HL-60 (cell line): ENCODE data around the gene EFNA5.

Experiments
- GABPA ChIP-seq: IDR thresholded peaks from 2 replicates; pipeline ENCODE4 v1.6.1; 2012; ENCODE audit warnings: low read depth
- POLR2AphosphoS5 ChIP-seq: IDR thresholded peaks from 2 replicates; pipeline ENCODE4 v1.6.1; 2012; ENCODE audit warnings: low read depth
- SPI1 ChIP-seq: IDR thresholded peaks from 2 replicates; pipeline ENCODE4 v1.6.1; 2012; ENCODE audit warnings: low read depth, mild to moderate bottlenecking, borderline replicate concordance
- TF ChIP-seq, protein P1 (sequence below): IDR thresholded peaks from one replicate; pipeline ENCODE4 v1.5.1; 2011; ENCODE audit warnings: low read length, control low read depth, inconsistent platforms; ENCODE audit not compliant: insufficient read depth
- TF ChIP-seq, protein P2 (sequence below): IDR thresholded peaks from 2 replicates; pipeline ENCODE4 v1.6.1; 2012; ENCODE audit warnings: low read depth; ENCODE audit not compliant: insufficient replicate concordance

DNA sequence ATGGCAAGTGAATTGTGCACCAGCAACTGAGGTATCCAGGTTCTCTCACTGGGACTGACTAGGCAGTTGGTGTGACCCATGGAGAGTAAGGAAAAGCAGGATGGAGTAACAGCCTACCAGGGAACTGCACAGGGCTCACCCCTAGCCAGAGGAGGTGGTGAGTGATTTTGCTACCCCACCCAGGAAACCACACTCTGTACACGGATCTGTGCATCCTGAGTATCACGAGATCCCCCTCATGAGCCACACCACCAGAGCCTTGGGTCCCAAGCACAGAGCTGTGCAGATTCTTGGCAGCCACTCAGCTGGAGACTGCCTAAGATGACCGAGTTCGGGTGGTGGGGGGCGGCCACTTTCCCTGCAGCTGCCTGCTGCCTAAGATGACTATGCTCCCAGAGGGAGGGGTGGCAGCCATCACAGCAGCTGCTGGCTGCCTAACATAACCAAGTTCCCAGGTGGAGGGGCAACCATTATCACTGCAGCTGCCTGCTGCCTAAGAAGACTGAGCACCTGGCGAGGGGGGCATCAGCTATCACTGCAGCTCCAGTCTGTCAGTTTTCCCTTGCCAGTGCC, 48.4 kb upstream of the EFNA5 start:
- TF ChIP-seq, protein P1, sequence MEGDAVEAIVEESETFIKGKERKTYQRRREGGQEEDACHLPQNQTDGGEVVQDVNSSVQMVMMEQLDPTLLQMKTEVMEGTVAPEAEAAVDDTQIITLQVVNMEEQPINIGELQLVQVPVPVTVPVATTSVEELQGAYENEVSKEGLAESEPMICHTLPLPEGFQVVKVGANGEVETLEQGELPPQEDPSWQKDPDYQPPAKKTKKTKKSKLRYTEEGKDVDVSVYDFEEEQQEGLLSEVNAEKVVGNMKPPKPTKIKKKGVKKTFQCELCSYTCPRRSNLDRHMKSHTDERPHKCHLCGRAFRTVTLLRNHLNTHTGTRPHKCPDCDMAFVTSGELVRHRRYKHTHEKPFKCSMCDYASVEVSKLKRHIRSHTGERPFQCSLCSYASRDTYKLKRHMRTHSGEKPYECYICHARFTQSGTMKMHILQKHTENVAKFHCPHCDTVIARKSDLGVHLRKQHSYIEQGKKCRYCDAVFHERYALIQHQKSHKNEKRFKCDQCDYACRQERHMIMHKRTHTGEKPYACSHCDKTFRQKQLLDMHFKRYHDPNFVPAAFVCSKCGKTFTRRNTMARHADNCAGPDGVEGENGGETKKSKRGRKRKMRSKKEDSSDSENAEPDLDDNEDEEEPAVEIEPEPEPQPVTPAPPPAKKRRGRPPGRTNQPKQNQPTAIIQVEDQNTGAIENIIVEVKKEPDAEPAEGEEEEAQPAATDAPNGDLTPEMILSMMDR = no peak
- TF ChIP-seq, protein P2, sequence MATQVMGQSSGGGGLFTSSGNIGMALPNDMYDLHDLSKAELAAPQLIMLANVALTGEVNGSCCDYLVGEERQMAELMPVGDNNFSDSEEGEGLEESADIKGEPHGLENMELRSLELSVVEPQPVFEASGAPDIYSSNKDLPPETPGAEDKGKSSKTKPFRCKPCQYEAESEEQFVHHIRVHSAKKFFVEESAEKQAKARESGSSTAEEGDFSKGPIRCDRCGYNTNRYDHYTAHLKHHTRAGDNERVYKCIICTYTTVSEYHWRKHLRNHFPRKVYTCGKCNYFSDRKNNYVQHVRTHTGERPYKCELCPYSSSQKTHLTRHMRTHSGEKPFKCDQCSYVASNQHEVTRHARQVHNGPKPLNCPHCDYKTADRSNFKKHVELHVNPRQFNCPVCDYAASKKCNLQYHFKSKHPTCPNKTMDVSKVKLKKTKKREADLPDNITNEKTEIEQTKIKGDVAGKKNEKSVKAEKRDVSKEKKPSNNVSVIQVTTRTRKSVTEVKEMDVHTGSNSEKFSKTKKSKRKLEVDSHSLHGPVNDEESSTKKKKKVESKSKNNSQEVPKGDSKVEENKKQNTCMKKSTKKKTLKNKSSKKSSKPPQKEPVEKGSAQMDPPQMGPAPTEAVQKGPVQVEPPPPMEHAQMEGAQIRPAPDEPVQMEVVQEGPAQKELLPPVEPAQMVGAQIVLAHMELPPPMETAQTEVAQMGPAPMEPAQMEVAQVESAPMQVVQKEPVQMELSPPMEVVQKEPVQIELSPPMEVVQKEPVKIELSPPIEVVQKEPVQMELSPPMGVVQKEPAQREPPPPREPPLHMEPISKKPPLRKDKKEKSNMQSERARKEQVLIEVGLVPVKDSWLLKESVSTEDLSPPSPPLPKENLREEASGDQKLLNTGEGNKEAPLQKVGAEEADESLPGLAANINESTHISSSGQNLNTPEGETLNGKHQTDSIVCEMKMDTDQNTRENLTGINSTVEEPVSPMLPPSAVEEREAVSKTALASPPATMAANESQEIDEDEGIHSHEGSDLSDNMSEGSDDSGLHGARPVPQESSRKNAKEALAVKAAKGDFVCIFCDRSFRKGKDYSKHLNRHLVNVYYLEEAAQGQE = no peak
- TF ChIP-seq POLR2AphosphoS5 (no peak), GABPA (no peak), SPI1 (no peak)
